HG03060 (cell line): Measurements from ENCODE around the gene NUDT3.
"Not testable (repeated sequence)": the region's sequence is repeated elsewhere in the genome, so short reads cannot be mapped to it uniquely, and the experiment has no call there.

ENCODE experiments used
- ATAC-seq: cut with Tn5 transposase; IDR thresholded peaks from one replicate; pipeline ENCODE4 v1.9.1; 2021; ENCODE audit warnings: low read depth, moderate number of reproducible peaks; ENCODE audit not compliant: unreplicated experiment

NUDT3 gene

GRCh38 chr6:34324738-34325444, 67.6 kb downstream of the NUDT3 start:
- no peak for ATAC-seq

GRCh38 chr6:34324221-34324620, 68.2 kb downstream of the NUDT3 start:
- not testable (repeated sequence) for ATAC-seq

DNA sequence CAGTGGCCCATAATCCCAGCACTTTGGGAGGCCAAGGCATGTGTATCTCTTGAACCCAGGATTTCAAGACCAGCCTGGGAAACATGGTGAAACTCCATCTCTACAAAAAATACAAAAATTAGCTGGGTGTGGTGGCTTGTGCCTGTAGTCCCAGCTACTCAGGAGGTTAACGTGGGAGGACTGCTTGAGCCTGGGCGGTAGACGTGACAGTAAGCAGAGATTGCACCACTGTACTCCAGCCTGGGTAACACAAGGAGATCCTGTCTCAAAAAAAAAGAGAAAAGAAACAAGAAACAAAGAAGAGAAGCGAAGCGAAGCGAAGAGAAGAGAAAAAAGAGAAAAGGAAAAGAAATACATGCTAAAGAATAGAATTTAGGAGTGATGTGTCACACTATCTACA, 69.2 kb downstream of the NUDT3 start:
- no peak for ATAC-seq

- ATAC-seq: no peak
Observed at GRCh38 chr6:34322732-34323131, 69.7 kb downstream of the NUDT3 start.

DNA sequence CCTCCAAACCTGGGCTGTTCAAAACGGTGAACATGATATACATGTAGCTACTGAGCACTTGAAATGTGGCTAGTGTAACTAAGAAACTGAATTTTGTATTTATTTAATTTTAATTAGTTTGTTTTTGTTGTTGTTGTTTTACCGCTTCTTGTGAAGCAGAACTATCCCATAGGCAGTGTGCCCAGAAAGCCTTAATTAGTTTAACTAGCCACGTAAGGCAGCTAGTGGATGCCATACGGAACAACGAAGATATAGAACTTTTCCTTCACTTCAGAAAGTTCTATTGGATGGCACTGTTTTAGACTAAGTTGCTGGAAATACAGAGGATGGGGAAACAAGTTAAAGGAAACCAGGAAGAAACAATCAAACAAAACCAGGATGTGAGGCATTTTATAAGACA, 70.6 kb downstream of the NUDT3 start:
- ATAC-seq: no peak

DNA sequence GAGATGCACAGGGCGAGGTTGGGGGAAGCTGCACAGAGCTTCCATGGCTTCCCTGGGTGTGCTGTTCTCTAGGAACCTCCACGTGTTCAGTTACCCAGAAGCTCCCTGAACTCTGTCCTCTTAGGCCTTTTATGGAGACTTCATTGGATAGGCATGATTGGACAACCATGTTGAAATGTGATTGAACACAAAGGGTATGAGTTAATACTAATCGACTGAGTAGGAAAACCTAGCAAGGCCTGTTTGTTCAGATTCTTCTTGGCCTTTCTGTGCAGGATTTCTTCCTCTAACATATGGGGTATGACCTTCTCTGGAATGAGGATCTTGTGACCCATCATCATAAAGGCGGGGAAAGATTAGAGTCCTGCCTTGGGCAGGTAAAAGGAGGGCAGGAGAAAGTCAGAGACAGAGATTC, 73.0 kb downstream of the NUDT3 start:
- ATAC-seq: no peak

- no peak for ATAC-seq
Observed at GRCh38 chr6:34318499-34319470, 73.7 kb downstream of the NUDT3 start.

GRCh38 chr6:34317882-34318498, 74.5 kb downstream of the NUDT3 start:
- no peak for ATAC-seq

DNA sequence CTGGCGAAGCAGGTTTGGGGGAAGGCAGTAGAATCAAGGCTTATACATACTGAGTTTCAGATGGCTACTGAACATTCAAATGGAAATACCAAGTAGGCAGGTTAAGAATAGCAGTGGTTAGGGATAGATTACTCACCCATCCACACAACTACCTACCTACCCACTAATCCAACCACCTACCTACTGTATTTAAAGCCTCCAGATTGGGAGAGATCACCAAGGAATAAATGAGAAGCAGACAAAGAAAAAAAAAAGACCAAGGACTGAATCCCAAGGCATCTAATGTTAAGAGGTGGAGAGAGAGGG, 75.3 kb downstream of the NUDT3 start:
- no peak for ATAC-seq

GRCh38 chr6:34316431-34317171, 75.9 kb downstream of the NUDT3 start:
- no peak for ATAC-seq

- ATAC-seq: no peak
Observed at GRCh38 chr6:34315780-34316179, 76.7 kb downstream of the NUDT3 start.

DNA sequence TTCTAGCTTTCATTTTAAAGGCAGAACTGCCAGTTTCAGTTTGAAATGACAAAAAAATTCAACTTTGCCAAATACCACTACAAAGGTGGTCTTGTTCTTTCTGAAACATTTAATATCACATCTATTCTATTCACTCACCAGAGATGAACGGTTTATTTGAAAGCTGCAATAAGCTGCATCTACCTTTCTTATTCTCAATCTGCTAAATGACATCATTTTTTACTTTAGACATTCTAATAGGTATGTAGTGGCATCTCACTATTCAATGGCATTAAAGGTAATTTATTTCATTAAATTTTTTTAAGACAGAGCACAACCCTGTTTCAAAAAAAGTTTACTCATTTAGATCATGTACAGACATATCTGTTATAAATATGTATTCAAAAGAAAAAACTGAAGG, 77.2 kb downstream of the NUDT3 start:
- ATAC-seq: no peak

GRCh38 chr6:34312259-34312658, 80.2 kb downstream of the NUDT3 start:
- no peak for ATAC-seq

DNA sequence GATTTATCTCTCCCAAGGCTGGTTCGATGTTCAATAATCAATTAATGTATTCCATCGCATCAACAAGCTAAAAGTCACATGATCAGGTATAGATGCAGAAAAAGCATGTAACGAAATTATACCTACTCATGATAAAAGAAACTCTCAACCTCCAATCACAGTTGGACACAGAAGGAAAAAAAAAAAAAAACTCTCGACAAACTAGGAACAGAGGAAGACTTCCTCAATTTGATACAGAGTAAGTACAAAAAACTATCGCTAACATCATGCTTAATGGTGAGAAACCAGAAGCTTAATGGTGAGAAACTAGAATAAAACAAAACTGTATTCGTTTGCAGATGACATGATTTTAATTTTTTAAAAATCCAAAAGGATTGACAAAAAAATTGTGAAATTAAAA, 81.7 kb downstream of the NUDT3 start:
- no peak for ATAC-seq

DNA sequence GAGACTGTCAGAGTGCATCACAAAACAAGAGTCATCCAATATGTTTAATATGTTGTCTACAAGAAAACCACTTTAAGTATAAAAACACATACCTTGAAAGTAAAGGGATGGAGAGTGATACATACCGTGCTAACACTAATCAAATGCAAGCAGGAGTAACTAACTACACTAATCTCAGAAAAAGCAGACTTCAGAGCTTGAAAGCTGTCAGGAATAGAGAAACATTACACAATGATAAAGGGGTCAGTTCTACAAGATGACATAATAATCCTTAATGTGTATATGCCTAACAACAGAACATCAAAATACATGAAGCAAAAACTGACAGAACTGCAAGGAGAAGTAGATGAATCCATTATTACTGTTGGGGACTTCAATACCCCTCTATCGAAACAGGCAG, 84.0 kb downstream of the NUDT3 start:
- ATAC-seq: no peak

DNA sequence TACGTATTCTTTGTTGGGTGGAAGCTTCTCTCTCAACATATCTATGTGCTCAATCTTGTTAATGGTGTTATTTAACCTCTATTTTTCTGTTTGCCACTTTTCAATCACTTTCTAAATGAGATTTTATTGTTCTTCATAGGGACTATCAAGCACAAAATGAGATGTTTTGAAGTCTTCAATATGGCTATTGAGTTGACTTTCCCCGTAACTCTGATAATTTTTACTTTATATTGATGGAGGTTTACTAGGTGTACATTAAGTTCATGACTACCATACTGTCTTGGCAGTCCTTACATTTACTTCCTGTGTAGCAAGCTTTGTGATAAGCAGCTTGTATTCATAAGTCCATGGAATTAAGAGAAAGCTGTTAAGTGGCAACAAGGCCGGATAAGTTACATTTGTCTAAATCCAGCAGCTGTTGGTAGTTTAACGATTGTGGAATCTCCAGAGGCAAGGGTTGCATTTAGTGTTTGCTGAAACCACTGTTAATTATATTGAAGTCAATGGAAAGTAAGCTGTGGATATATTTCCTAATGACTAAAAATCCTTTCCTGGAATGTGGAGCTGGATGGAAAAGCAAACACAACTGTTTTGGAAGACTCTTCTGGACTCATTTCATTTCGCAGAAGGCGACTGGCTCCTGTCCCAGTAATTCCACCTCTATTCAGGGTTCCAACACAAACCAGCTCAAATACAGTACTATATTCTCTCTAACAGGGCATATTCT, 86.3 kb downstream of the NUDT3 start:
- ATAC-seq: no peak

DNA sequence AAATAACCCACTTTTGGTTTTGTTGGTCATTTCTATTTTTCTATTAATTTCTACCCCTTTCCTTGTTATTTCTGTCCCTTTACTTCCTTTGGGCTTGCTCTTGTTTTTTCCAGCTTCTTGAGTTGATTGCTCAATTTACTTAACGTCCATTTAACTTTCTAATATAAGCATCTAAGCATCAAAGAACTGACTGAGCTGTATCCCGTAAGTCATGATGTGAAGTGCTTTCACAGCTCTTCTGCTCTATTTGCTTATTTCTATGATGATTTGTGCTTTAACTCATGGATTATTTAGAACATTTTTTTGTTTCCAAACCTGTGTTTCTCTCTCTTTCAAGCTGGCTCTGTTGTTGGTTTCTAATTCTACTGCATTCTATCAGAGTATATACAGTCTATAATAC, 87.0 kb downstream of the NUDT3 start:
- ATAC-seq: no peak

GRCh38 chr6:34304164-34304563, 88.3 kb downstream of the NUDT3 start:
- ATAC-seq: no peak

DNA sequence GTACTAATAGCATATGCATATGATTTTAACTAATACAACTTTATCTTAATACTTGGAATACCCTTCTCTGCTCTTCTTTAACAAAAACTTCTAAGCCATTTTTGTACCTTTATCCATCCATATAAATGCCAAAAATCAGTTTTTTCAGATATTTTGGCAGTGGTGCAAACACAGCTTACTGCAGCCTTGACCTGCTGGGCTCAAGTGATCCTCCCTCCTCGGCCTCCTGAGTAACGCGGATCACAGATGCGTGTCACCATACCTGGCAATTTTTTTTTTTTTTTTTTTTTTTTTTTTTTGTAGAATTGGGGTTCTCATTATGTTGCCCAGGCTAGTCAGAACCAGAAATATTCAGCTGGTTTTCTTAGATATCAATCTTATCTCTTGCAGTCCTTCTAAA, 89.5 kb downstream of the NUDT3 start:
- ATAC-seq: no peak

- ATAC-seq: no peak
Observed at GRCh38 chr6:34301408-34301807, 91.1 kb downstream of the NUDT3 start.
